Measurements from ENCODE around the gene ALKBH6. TPM values are rescaled to one million over a fixed set of nuclear protein-coding genes. Genes with fewer than 3 reads are reported as not detected.

Gene ALKBH6
- total RNA-seq, 2 donors from 2014 or later = 50.4 to 74.0 TPM

- ATAC-seq (peak in 1 of 2 donors; percentile 33), DNase-seq (ENCODE audit: low spot score in 2 of 2) (peak in 1 of 2 donors; percentile 71)
- Mint-ChIP-seq H3K36me3 (peaks cover 0 to 16% of the 10 kb centered on the region in 2 donors), H3K9me3 (no peaks in the 10 kb centered on the region), H3K27ac (peak overlapping the region in 1 of 2 donors; percentile 35)
Observed at GRCh38 chr19:36009220-36009619, 4.8 kb downstream of the ALKBH6 start.

DNA sequence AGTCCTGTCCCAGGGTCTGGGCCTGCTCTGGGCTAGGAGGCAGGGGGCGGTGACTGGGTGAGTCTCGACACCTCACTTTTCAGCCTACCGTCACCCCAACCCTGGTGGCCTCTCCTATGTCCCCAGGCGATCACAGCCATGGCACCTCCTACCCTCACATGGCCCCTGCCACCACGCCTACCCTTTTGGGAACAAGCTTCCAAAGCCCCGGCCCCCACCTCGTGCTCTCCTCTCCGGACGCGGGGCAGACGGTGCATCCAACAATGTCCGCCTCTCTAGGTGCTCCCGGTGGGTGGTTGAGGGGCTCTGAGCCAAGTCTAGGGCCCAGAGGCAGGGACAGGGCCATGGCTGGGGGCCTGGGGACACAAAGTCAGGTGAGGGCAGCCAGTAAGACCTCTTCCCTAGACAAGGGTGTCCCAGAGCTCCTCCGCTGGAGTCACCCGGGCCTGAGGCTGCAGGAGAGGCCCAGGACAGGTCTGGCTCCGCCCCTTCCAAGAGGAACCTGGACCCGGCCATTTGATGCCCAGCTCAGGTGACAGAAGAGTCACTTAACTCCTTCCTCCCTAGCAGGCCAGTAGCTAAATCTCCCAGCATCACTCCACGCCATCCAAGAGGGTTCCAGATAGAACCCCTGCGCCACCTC, 5.6 kb downstream of the ALKBH6 start, which contains the start of gene SYNE4:
SYNE4 (minus strand) TSS at position 478 of the 643 bp plus-strand sequence; CDS start at position 346, 132 bp downstream.
- Mint-ChIP-seq H3K36me3 (peaks cover 0 to 8% of the 10 kb centered on the region in 2 donors), H3K9me3 (no peaks in the 10 kb centered on the region), H3K27ac (peak within 1 kb of the TSS in 1 of 2 donors; percentile 35)
- no peak for DNase-seq (ENCODE audit: low spot score in 2 of 2)
- ATAC-seq = no peak

DNA sequence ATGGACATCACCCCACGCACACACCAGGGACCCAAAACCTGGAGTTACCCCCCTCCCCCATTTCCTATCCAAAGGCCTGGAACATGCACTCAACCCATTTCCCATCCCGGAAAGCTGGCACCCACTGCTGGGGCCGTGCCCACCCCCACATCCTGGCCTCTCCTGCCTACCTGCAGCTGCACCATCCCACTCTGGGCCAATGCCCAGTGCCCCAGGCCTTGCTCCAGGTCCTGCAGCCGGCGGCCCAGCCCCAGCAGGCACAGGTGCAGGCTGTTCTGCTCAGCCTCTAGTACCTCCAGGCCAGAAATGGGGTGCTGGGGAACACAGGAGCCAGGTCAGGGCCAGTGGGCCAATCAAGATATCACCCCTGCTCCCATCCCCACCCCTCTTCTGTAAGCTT, 7.1 kb downstream of the ALKBH6 start:
- no peaks in the 10 kb centered on the region for H3K9me3 Mint-ChIP-seq
- no peak for ATAC-seq

GRCh38 chr19:36003284-36003683, 10.7 kb downstream of the ALKBH6 start:
- H3K27ac Mint-ChIP-seq = no peak overlapping the region
- H3K36me3 Mint-ChIP-seq = peaks cover 0 to 14% of the 10 kb centered on the region in 2 donors
- H3K9me3 Mint-ChIP-seq = no peaks in the 10 kb centered on the region
- ATAC-seq (no peak), DNase-seq (ENCODE audit: low spot score in 2 of 2) (no peak)

More for the DNA sequence above, 7.1 kb downstream of the ALKBH6 start:
- no peak for DNase-seq (ENCODE audit: low spot score in 2 of 2)
- Mint-ChIP-seq H3K27ac (no peak overlapping the region), H3K36me3 (peaks cover 0 to 11% of the 10 kb centered on the region in 2 donors)

DNA sequence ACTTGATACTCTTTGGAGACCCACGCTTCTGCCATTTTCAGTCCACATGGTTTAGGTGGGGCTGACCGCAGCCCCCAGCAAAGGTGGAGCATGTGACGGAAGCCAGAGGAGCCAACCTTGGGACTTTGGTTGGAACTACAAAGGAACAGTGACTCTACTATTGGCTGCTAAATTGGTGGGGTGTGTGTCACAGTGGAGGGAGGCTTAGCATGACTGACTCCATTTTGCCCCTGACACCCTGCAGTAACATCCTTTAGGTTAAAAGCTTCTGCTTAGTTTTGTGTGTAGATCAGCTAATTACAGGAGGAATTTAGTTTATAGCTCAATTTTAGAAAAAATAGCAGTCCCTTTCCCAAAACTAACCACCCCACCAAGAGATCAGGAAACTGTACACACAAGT, 12.4 kb downstream of the ALKBH6 start:
- H3K9me3 Mint-ChIP-seq = no peaks in the 10 kb centered on the region
- H3K36me3 Mint-ChIP-seq = peaks cover 3 to 16% of the 10 kb centered on the region in 2 donors
- DNase-seq (ENCODE audit: low spot score in 2 of 2) (no peak), ATAC-seq (no peak)
- H3K27ac Mint-ChIP-seq = peak overlapping the region in 1 of 2 donors; percentile 3

- ATAC-seq (no peak), DNase-seq (ENCODE audit: low spot score in 2 of 2) (no peak)
- H3K9me3 Mint-ChIP-seq = no peaks in the 10 kb centered on the region
- H3K27ac Mint-ChIP-seq = peak overlapping the region; percentile 83 to 91
- peaks cover 14 to 19% of the 10 kb centered on the region in 2 donors for H3K36me3 Mint-ChIP-seq
Observed at GRCh38 chr19:35996777-35997176, 17.2 kb downstream of the ALKBH6 start.

- peak; percentile 94 to 97 for DNase-seq (ENCODE audit: low spot score in 2 of 2)
- peak within 1 kb of the TSS; percentile 91 to 97 for H3K27ac Mint-ChIP-seq
- H3K36me3 Mint-ChIP-seq = peaks cover 12 to 14% of the 10 kb centered on the region in 2 donors
- no peaks in the 10 kb centered on the region for H3K9me3 Mint-ChIP-seq
- peak; percentile 92 to 94 for ATAC-seq
Observed at GRCh38 chr19:35995048-35995993, 18.7 kb downstream of the ALKBH6 start, which contains the start of gene SDHAF1. SDHAF1 (plus strand) TSS chr19:35995188; CDS start chr19:35995275, 87 bp downstream.

- peak overlapping the region; percentile 14 to 91 for H3K27ac Mint-ChIP-seq
Observed at GRCh38 chr19:35993923-35994598, 20.0 kb downstream of the ALKBH6 start.

GRCh38 chr19:35992907-35993765, 20.9 kb downstream of the ALKBH6 start:
- H3K9me3 Mint-ChIP-seq = no peaks in the 10 kb centered on the region
- ATAC-seq (no peak), DNase-seq (ENCODE audit: low spot score in 2 of 2) (no peak)
- H3K36me3 Mint-ChIP-seq = peaks cover 12 to 14% of the 10 kb centered on the region in 2 donors
- no peak overlapping the region for H3K27ac Mint-ChIP-seq

More at GRCh38 chr19:35993923-35994598, 20.0 kb downstream of the ALKBH6 start:
- peak in 1 of 2 donors; percentile 28 for DNase-seq (ENCODE audit: low spot score in 2 of 2)
- Mint-ChIP-seq H3K36me3 (peaks cover 12 to 14% of the 10 kb centered on the region in 2 donors), H3K9me3 (no peaks in the 10 kb centered on the region)
- ATAC-seq = no peak

GRCh38 chr19:35991731-35992450, 22.1 kb downstream of the ALKBH6 start:
- DNase-seq (ENCODE audit: low spot score in 2 of 2) (no peak), ATAC-seq (no peak)
- H3K27ac Mint-ChIP-seq = no peak overlapping the region
- peaks cover 12 to 13% of the 10 kb centered on the region in 2 donors for H3K36me3 Mint-ChIP-seq
- H3K9me3 Mint-ChIP-seq = no peaks in the 10 kb centered on the region

- H3K9me3 Mint-ChIP-seq = no peaks in the 10 kb centered on the region
- ATAC-seq (no peak), DNase-seq (ENCODE audit: low spot score in 2 of 2) (no peak)
- peaks cover 5% of the 10 kb centered on the region in 2 donors for H3K36me3 Mint-ChIP-seq
- peak overlapping the region in 1 of 2 donors; percentile 4 for H3K27ac Mint-ChIP-seq
Observed at GRCh38 chr19:35990771-35991730, 23.0 kb downstream of the ALKBH6 start.

GRCh38 chr19:35990156-35990555, 23.9 kb downstream of the ALKBH6 start:
- no peak for ATAC-seq
- peak overlapping the region in 1 of 2 donors; percentile 4 for H3K27ac Mint-ChIP-seq
- no peaks in the 10 kb centered on the region for H3K9me3 Mint-ChIP-seq
- H3K36me3 Mint-ChIP-seq = no peaks in the 10 kb centered on the region
- no peak for DNase-seq (ENCODE audit: low spot score in 2 of 2)

- Mint-ChIP-seq H3K9me3 (no peaks in the 10 kb centered on the region), H3K36me3 (no peaks in the 10 kb centered on the region), H3K27ac (no peak overlapping the region)
- no peak for DNase-seq (ENCODE audit: low spot score in 2 of 2)
- ATAC-seq = no peak
Observed at GRCh38 chr19:35988824-35989223, 25.2 kb downstream of the ALKBH6 start.

DNA sequence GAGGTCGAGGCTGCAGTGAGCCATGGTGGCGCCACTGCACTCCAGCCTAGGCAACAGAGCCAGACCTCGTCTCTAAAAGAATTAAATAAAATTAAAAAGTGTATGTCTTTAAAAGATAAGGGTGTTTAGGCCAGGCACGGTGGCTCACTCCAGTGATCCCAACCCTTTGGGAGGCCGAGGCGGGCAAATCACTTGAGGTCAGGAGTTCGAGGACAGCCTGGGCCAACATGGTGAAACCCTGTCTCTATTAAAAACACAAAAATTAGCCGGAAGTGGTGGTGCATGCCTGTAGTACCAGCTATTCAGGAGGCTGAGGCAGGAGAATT, 26.5 kb downstream of the ALKBH6 start:
- DNase-seq (ENCODE audit: low spot score in 2 of 2) = no peak
- Mint-ChIP-seq H3K36me3 (no peaks in the 10 kb centered on the region), H3K27ac (no peak overlapping the region), H3K9me3 (no peaks in the 10 kb centered on the region)
- ATAC-seq = no peak
